OCI-LY1 (cell line): ENCODE measurements around the gene PLEKHA7.
"Not testable (repeated sequence)": the region's sequence is repeated elsewhere in the genome, so short reads cannot be mapped to it uniquely, and the experiment has no call there.

ENCODE experiments used
- H2AFZ ChIP-seq: fragments of 200-600 bp; sonication (generic), shearing (Covaris generic); 2 replicates; pipeline ENCODE4 v1.6.0; 2014; ENCODE audit warnings: antibody characterized with exemption, mild to moderate bottlenecking, low read length
- H3F3A ChIP-seq: fragments of 200-600 bp; sonication (generic), shearing (Covaris generic); 2 replicates; pipeline ENCODE4 v1.6.0; 2014; ENCODE audit warnings: mild to moderate bottlenecking, antibody characterized with exemption, low read length, moderate library complexity; ENCODE audit not compliant: insufficient read depth
- H3K27ac ChIP-seq: fragments of 200-600 bp; sonication (generic); 2 replicates; pipeline ENCODE4 v1.5.1; 2014; ENCODE audit warnings: low read length, mixed run types, mild to moderate bottlenecking, low read depth; ENCODE audit not compliant: poor library complexity, severe bottlenecking
- H3K27me3 ChIP-seq: fragments of 200-600 bp; sonication (generic); 2 replicates; pipeline ENCODE4 v1.6.0; 2014; ENCODE audit warnings: antibody characterized with exemption, mild to moderate bottlenecking, low read length, moderate library complexity; ENCODE audit not compliant: insufficient read depth
- H3K36me3 ChIP-seq: fragments of 200-600 bp; sonication (generic); 2 replicates; pipeline ENCODE4 v1.6.1; 2014; ENCODE audit warnings: mild to moderate bottlenecking, antibody characterized with exemption, low read length, moderate library complexity, mixed read lengths; ENCODE audit not compliant: insufficient read depth
- H3K4me1 ChIP-seq: fragments of 200-600 bp; sonication (generic); 2 replicates; pipeline ENCODE4 v1.5.1; 2014; ENCODE audit warnings: mild to moderate bottlenecking, low read length, moderate library complexity; ENCODE audit not compliant: insufficient read depth, severe bottlenecking
- H3K4me2 ChIP-seq: fragments of 200-600 bp; sonication (generic), shearing (Covaris generic); 2 replicates; pipeline ENCODE4 v1.6.1; 2014; ENCODE audit warnings: low read length
- H3K4me3 ChIP-seq: fragments of 200-600 bp; sonication (generic); 2 replicates; pipeline ENCODE4 v1.5.1; 2014; ENCODE audit warnings: low read length, low read depth, mild to moderate bottlenecking, mixed read lengths; ENCODE audit not compliant: poor library complexity, severe bottlenecking
- H3K79me2 ChIP-seq: fragments of 200-600 bp; shearing (Covaris generic); 2 replicates; pipeline ENCODE4 v1.6.1; 2016; ENCODE audit warnings: mixed run types, low read length, mixed read lengths; ENCODE audit not compliant: insufficient read depth
- H3K9ac ChIP-seq: fragments of 200-600 bp; sonication (generic), shearing (Covaris generic); 2 replicates; pipeline ENCODE4 v1.6.1; 2014; ENCODE audit warnings: mild to moderate bottlenecking, low read length, mixed read lengths
- H3K9me2 ChIP-seq: fragments of 200-600 bp; sonication (generic), shearing (Covaris generic); 2 replicates; pipeline ENCODE4 v1.6.1; 2014; ENCODE audit warnings: low read depth, mild to moderate bottlenecking, low read length, mixed read lengths
- H3K9me3 ChIP-seq: fragments of 200-600 bp; shearing (Covaris generic); 2 replicates; pipeline ENCODE4 v1.6.1; 2014; ENCODE audit warnings: low read length, mixed read lengths
- H4K20me1 ChIP-seq: fragments of 200-600 bp; sonication (generic), shearing (Covaris generic); 2 replicates; pipeline ENCODE4 v1.6.0; 2016; ENCODE audit warnings: mild to moderate bottlenecking, low read length; ENCODE audit not compliant: insufficient read depth
- CTCF ChIP-seq: fragments of 200-600 bp; sonication (generic), shearing (Covaris generic); IDR thresholded peaks from 2 replicates; pipeline ENCODE4 v1.5.1; 2017; ENCODE audit warnings: mild to moderate bottlenecking, antibody characterized with exemption, low read length, moderate library complexity, mixed read lengths
- EZH2 ChIP-seq: fragments of 200-600 bp; sonication (generic), shearing (Covaris generic); IDR thresholded peaks from 2 replicates; pipeline ENCODE4 v1.8.0; 2017; ENCODE audit warnings: borderline replicate concordance, mixed run types, mild to moderate bottlenecking, antibody characterized with exemption, low read length, moderate library complexity, mixed read lengths

Gene PLEKHA7

DNA sequence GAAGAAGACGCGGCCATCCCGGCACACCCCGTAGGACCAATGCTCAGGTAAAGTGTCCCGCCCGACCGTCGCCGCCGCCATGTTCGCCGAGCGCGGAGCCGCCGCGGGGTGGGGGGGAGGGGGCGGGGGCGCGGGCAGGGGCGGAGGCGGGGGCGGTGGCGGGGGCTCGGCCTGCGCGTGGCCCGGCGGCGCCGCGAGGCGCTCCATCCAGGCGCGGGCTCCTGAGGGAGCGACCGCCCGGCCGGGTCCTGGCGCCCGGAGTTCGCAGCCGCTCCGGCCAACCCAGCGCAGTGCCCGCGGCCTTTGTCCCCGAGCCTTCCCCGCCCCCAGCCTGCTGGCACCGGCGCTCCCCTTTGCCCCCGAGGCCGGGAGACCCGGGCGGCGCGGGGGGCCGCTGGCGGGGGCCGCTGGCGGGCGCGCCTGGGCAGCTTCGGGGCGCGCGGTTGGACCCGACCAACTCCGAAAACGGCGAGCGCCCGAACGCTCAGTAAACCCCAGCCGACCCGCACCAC lies at the start of gene PLEKHA7:
TSS of gene PLEKHA7 (minus strand) at position 94 of the 512 bp plus-strand sequence. CDS start at position 81, 13 bp downstream.
- Histone ChIP-seq H3K4me2 (peak within 1 kb of the TSS; percentile 59), H3K9ac (peak within 1 kb of the TSS; percentile 8; the same call in 1 of the 2 replicates), H3K36me3 (no peaks in the 10 kb centered on the region), H3K4me1 (peaks cover 3% of the 10 kb centered on the region), H3K9me3 (no peaks in the 10 kb centered on the region), H4K20me1 (no peaks in the 10 kb centered on the region), H3K9me2 (no peaks in the 10 kb centered on the region), H2AFZ (no peak within 1 kb of the TSS), H3K79me2 (no peaks in the 10 kb centered on the region), H3F3A (no peaks in the 10 kb centered on the region), H3K27ac (no peak within 1 kb of the TSS), H3K4me3 (peak within 1 kb of the TSS; percentile 59), H3K27me3 (peaks cover 11% of the 10 kb centered on the region)
- no peak for TF ChIP-seq CTCF
- TF ChIP-seq EZH2: no peak

GRCh38 chr11:17063171-17064002 lies 49.2 kb upstream of the PLEKHA7 start:
- no peak overlapping the region for H2AFZ ChIP-seq
- H3K27ac ChIP-seq: no peak overlapping the region
- no peaks in the 10 kb centered on the region for H3K9me2 ChIP-seq
- no peak overlapping the region for H3K9ac ChIP-seq
- no peaks in the 10 kb centered on the region for H4K20me1 ChIP-seq
- H3K36me3 ChIP-seq: no peaks in the 10 kb centered on the region
- no peaks in the 10 kb centered on the region for H3K4me1 ChIP-seq
- H3K79me2 ChIP-seq: no peaks in the 10 kb centered on the region
- no peak overlapping the region for H3K4me3 ChIP-seq
- no peaks in the 10 kb centered on the region for H3K27me3 ChIP-seq
- H3K9me3 ChIP-seq: no peaks in the 10 kb centered on the region
- TF ChIP-seq CTCF (peak; percentile 66; the same call in 1 of the 2 replicates), EZH2 (no peak)
- H3F3A ChIP-seq: no peaks in the 10 kb centered on the region
- H3K4me2 ChIP-seq: no peak overlapping the region

DNA sequence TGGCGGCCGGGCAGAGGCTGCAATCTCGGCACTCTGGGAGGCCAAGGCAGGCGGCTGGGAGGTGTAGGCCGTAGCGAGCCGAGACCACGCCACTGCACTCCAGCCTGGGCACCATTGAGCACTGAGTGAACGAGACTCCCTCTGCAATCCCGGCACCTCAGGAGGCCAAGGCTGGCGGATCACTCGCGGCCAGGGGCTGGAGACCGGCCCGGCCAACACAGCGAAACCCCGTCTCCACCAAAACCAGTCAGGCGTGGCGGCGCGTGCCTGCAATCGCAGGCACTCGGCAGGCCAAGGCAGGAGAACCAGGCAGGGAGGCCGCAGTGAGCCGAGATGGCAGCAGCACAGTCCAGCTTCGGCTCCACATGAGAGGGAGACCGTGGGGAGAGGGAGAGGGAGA lies 36.9 kb upstream of the PLEKHA7 start:
- not testable (repeated sequence) for H4K20me1 ChIP-seq, H3K9me2 ChIP-seq, H3K4me3 ChIP-seq, H2AFZ ChIP-seq, H3K9ac ChIP-seq, H3K79me2 ChIP-seq, H3K36me3 ChIP-seq, H3K27ac ChIP-seq, H3K4me2 ChIP-seq, H3K4me1 ChIP-seq, H3F3A ChIP-seq, H3K27me3 ChIP-seq, H3K9me3 ChIP-seq

DNA sequence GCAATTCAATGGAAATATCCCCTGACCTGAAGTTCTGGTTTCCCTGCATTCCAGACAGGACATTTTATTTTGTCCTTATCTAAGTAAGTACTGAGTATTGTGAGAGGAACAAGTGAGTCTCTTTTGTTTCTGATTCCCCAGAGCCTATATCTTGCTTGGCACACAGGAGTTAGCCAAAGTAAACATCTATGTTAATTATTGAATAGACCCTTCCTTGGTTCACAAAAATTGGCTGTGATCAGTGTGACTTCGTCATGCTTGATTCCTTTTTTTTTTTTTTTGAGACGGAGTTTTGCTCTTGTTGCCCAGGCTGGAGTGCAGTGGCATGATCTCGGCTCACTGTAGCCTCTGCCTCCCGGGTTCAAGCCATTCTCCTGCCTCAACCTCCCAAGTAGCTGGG lies 34.3 kb upstream of the PLEKHA7 start:
- H3F3A ChIP-seq, H3K36me3 ChIP-seq, H3K4me2 ChIP-seq, H3K27ac ChIP-seq, H3K27me3 ChIP-seq, H3K9me2 ChIP-seq, H4K20me1 ChIP-seq, H3K4me1 ChIP-seq, H3K9ac ChIP-seq, H2AFZ ChIP-seq, H3K4me3 ChIP-seq, H3K9me3 ChIP-seq, H3K79me2 ChIP-seq: not testable (repeated sequence)
